Suprapubic skin (tissue), 4 donors: ENCODE data around the gene CCR5.

Experiments
- CTCF ChIP-seq, 2 donors: fragments of 200-600 bp in 1 of 2; fragments of 450-650 bp in 1 of 2; sonication (generic) in 1 of 2; IDR thresholded peaks; one replicate each; pipeline ENCODE4 v1.5.1; 2016 to 2019; ENCODE audit warnings: antibody characterized with exemption in 2 of 2, mild to moderate bottlenecking in 1 of 2, moderate library complexity in 1 of 2
- POLR2A ChIP-seq, 2 donors: fragments of 450-650 bp; IDR thresholded peaks; one replicate each; pipeline ENCODE4 v1.6.1; 2017; ENCODE audit warnings: antibody characterized with exemption in 2 of 2, mild to moderate bottlenecking in 2 of 2, moderate library complexity in 2 of 2
- POLR2AphosphoS5 ChIP-seq, 3 donors: sonication (generic); formaldehyde crosslinking; IDR thresholded peaks; one replicate each; pipeline ENCODE4 v1.6.1; 2017; ENCODE audit warnings: antibody characterized with exemption in 3 of 3

- no peak for TF ChIP-seq POLR2AphosphoS5 (IDR thresholded peaks at IDR 0.05)
- no peak for TF ChIP-seq POLR2A (IDR thresholded peaks at IDR 0.05)
- no peak for TF ChIP-seq CTCF (IDR thresholded peaks at IDR 0.05)
Measured at GRCh38 chr3:46325645-46326300, 45.0 kb upstream of the CCR5 start.
